Stomach (tissue), 9 donors: Measurements from ENCODE around the gene MYH16. TPM values are rescaled to one million over a fixed set of nuclear protein-coding genes. Genes with fewer than 3 reads are reported as not detected.

Experiments used
- DNase-seq, 2 donors: peaks; one replicate each; pipeline versions ENCODE4 v3.0.0 to v3.0.0-alpha.2; 2013 to 2019
- H3K27ac ChIP-seq, 5 donors: fragments of 200-600 bp in 4 of 5; sonication (generic) in 4 of 5; one replicate each; pipeline ENCODE4 v1.5.1; 2013 to 2019; ENCODE audit warnings: mild to moderate bottlenecking in 1 of 5, moderate library complexity in 1 of 5
- H3K27me3 ChIP-seq, 3 donors: fragments of 200-600 bp; sonication (generic); one replicate each; pipeline ENCODE4 v1.5.1; 2017 to 2019; ENCODE audit warnings: mixed run types in 1 of 3
- H3K36me3 ChIP-seq, 4 donors: fragments of 200-600 bp; sonication (generic); 1 replicate in 3 of 4; 2 replicates in 1 of 4; pipeline ENCODE4 v1.5.1; 2016 to 2019
- H3K4me1 ChIP-seq, 4 donors: fragments of 200-600 bp; sonication (generic); one replicate each; pipeline ENCODE4 v1.5.1; 2016 to 2019
- H3K4me3 ChIP-seq, 4 donors: fragments of 200-600 bp; sonication (generic) in 3 of 4; one replicate each; pipeline ENCODE4 v1.5.1; 2016 to 2019; ENCODE audit warnings: mild to moderate bottlenecking in 1 of 4
- H3K9me3 ChIP-seq, 4 donors: fragments of 200-600 bp; sonication (generic); one replicate each; pipeline ENCODE4 v1.5.1; 2016 to 2019
- EP300 ChIP-seq: sonication (generic); formaldehyde crosslinking; IDR thresholded peaks from one replicate; pipeline ENCODE4 v1.6.1; 2017; ENCODE audit warnings: antibody characterized with exemption
- POLR2A ChIP-seq, 4 donors: fragments of 450-650 bp; IDR thresholded peaks; one replicate each; pipeline ENCODE4 v1.6.1; 2016; ENCODE audit warnings: antibody characterized with exemption in 4 of 4, control low read depth in 2 of 4, mild to moderate bottlenecking in 1 of 4, moderate library complexity in 1 of 4
- POLR2AphosphoS5 ChIP-seq, 3 donors: sonication (generic); formaldehyde crosslinking; IDR thresholded peaks; one replicate each; pipeline ENCODE4 v1.6.1; 2016; ENCODE audit warnings: antibody characterized with exemption in 3 of 3
- WGBS, 5 donors: extraction: QIAGEN DNeasy Blood & Tissue Kit in 3 of 5; methylation state at CpG; one replicate each; pipeline versions ENCODE4 v1.1.5 to v1.1.7; 2013 to 2018; 5-methylcytosine and 5-hydroxymethylcytosine counted together
- intact Hi-C: fragments of 100-400 bp; cut with DNase I; formaldehyde crosslinking; loops from one replicate; pipeline ENCODE4 v1.15.1; 2023; ENCODE audit warnings: low total_unique reads
- polyA plus RNA-seq, 3 donors: library from polyadenylated mRNA; stranded (reverse); fragments of 200-250 nt; gene quantifications; one replicate each; pipeline ENCODE4 v1.2.3, GENCODE V29; 2013
- total RNA-seq, 5 donors: library from RNA; depleted of rRNA; stranded (reverse); fragments of >200 nt; gene quantifications; one replicate each; pipeline versions ENCODE4 v1.1.0 to v1.2.3, GENCODE V29; 2014 to 2016
- TF ChIP-seq, protein P1 (sequence below), 7 experiments: fragments of 450-650 bp in 4 of 7; fragments of 200-600 bp in 3 of 7; sonication (generic) in 3 of 7; IDR thresholded peaks; one replicate each; pipeline ENCODE4 v1.5.1; 2016 to 2019; ENCODE audit warnings: antibody characterized with exemption in 7 of 7, control low read depth in 2 of 7, mild to moderate bottlenecking in 1 of 7
- donor health status: healthy with polysubstance abuse.
- donor health status: Bipolar disorder and iron deficiency.
- donor health status: healthy.

MYH16 gene
- total and polyA plus RNA-seq, 8 donors, result 0.05 to 0.37 TPM; not detected in 6

DNA sequence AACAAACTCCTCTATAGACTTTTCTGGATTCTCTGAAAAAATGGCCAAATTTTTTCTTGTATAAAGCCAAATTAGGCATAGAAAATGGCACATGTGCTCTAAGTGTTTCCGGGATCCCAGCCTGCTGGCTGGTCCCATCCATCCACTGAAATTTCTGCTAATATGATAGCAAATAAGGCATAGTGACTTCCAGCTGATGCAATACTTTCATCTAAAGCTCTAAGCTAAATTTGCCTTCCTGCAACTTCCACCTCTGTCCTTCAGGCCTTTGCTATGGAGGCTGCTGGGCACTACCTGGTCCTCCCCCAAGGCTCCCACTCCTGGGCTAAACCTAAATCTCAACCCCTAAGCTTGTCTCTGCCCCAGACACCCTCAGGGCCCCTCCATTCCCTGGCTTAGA, 20.5 kb downstream of the MYH16 start:
- DNase-seq, result no peak
- no peak overlapping the region for H3K4me3 ChIP-seq
- TF ChIP-seq POLR2AphosphoS5 (IDR thresholded peaks at IDR 0.05) (no peak), EP300 (no peak), POLR2A (IDR thresholded peaks at IDR 0.05) (no peak)
- TF ChIP-seq, protein P1, sequence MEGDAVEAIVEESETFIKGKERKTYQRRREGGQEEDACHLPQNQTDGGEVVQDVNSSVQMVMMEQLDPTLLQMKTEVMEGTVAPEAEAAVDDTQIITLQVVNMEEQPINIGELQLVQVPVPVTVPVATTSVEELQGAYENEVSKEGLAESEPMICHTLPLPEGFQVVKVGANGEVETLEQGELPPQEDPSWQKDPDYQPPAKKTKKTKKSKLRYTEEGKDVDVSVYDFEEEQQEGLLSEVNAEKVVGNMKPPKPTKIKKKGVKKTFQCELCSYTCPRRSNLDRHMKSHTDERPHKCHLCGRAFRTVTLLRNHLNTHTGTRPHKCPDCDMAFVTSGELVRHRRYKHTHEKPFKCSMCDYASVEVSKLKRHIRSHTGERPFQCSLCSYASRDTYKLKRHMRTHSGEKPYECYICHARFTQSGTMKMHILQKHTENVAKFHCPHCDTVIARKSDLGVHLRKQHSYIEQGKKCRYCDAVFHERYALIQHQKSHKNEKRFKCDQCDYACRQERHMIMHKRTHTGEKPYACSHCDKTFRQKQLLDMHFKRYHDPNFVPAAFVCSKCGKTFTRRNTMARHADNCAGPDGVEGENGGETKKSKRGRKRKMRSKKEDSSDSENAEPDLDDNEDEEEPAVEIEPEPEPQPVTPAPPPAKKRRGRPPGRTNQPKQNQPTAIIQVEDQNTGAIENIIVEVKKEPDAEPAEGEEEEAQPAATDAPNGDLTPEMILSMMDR (IDR thresholded peaks at IDR 0.05), result no peak
- intact Hi-C loops, result no loop called here
- no peak overlapping the region for H3K27ac ChIP-seq
- H3K4me1 ChIP-seq, result peaks cover 0 to 6% (median 0%) of the 10 kb centered on the region in 4 donors
- no peaks in the 10 kb centered on the region for H3K9me3 ChIP-seq
- WGBS, 5 donors, result 90 to 100% (median 96%) methylated on average over 1 of the region's 1 CpG
- H3K36me3 ChIP-seq, result no peaks in the 10 kb centered on the region
- no peaks in the 10 kb centered on the region for H3K27me3 ChIP-seq

DNA sequence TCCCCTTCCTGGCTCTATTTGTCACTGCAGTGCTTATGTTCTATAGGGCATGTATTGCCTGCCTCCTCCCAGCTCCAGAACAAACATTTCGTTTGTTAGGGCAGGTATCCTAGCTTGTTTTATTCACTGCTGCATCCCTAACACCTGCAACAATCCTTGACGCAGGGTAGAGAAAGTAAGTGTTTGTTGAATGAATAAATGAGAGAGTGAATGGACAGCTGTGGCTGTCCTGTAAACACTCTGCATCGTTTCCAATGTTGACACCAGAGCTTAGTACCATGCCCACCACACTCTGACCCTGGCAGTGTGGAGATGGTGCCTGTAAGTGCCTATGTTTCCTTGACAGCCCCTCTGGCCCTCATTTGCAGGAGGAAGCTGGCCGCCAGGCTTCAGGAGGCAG, 21.0 kb downstream of the MYH16 start:
- H3K36me3 ChIP-seq, result no peaks in the 10 kb centered on the region
- no peaks in the 10 kb centered on the region for H3K9me3 ChIP-seq
- WGBS, 5 donors, result 70 to 83% (median 75%) methylated on average over 4 of the region's 4 CpGs
- H3K4me1 ChIP-seq, result peaks cover 0 to 6% (median 0%) of the 10 kb centered on the region in 4 donors
- H3K27ac ChIP-seq, result no peak overlapping the region
- no peak for TF ChIP-seq POLR2AphosphoS5 (IDR thresholded peaks at IDR 0.05)
- DNase-seq, result no peak
- H3K27me3 ChIP-seq, result no peaks in the 10 kb centered on the region
- H3K4me3 ChIP-seq, result no peak overlapping the region
- intact Hi-C loops, result no loop called here

DNA sequence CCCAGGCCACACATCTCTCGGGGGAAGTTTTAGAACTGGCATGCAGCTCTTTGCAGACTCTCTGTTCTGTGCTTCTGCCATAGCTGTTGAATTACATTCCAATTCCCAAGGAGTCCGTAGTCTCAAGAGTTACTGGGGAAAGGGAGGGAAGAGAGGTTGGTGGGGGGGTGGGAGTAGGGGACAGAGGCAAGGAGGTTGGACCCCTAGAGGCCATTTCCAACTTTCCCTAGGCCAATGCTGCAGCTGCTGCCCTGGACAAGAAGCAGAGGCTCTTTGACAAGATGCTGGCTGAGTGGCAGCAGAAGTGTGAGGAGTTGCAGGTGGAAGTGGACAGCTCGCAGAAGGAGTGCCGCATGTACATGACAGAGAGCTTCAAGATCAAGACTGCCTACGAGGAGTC, 23.8 kb downstream of the MYH16 start:
- intact Hi-C loops, result no loop called here
- no peak overlapping the region for H3K4me3 ChIP-seq
- H3K9me3 ChIP-seq, result no peaks in the 10 kb centered on the region
- DNase-seq, result no peak
- no peaks in the 10 kb centered on the region for H3K36me3 ChIP-seq
- H3K27me3 ChIP-seq, result no peaks in the 10 kb centered on the region
- TF ChIP-seq POLR2A (IDR thresholded peaks at IDR 0.05), result no peak
- no peak for TF ChIP-seq EP300
- no peak for TF ChIP-seq POLR2AphosphoS5 (IDR thresholded peaks at IDR 0.05)
- TF ChIP-seq, protein P1 (IDR thresholded peaks at IDR 0.05), result no peak
- H3K27ac ChIP-seq, result no peak overlapping the region
- H3K4me1 ChIP-seq, result no peaks in the 10 kb centered on the region
- WGBS, 5 donors, result 84 to 93% (median 87%) methylated on average over 5 of the region's 5 CpGs

DNA sequence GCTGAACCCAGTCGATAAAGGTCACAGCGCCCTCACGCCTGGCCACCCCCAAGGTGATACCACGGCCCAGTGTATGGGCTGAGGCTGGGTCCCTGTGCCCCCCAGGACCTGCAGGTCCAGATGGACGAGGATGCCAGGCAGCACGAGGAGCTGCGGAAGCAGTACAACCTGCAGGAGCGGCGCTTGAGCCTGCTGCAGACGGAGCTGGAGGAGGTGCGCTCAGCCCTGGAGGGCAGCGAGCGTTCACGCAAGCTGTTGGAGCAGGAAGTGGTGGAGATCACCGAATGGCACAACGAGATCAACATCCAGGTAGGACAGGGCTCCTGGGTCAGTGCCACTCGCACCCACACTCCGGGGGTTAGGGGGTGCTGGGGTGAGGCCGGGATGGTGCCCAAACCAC, 28.9 kb downstream of the MYH16 start:
- no peak for DNase-seq
- Histone ChIP-seq H3K27me3 (no peaks in the 10 kb centered on the region), H3K9me3 (no peaks in the 10 kb centered on the region), H3K4me3 (no peak overlapping the region), H3K27ac (no peak overlapping the region), H3K4me1 (no peaks in the 10 kb centered on the region), H3K36me3 (no peaks in the 10 kb centered on the region)
- TF ChIP-seq POLR2A (IDR thresholded peaks at IDR 0.05) (no peak), EP300 (no peak), POLR2AphosphoS5 (IDR thresholded peaks at IDR 0.05) (no peak)
- TF ChIP-seq, protein P1 (IDR thresholded peaks at IDR 0.05), result no peak
- WGBS, 5 donors, result 83 to 89% (median 86%) methylated on average over 18 to 19 of the region's 19 CpGs
- intact Hi-C loops, result no loop called here

DNA sequence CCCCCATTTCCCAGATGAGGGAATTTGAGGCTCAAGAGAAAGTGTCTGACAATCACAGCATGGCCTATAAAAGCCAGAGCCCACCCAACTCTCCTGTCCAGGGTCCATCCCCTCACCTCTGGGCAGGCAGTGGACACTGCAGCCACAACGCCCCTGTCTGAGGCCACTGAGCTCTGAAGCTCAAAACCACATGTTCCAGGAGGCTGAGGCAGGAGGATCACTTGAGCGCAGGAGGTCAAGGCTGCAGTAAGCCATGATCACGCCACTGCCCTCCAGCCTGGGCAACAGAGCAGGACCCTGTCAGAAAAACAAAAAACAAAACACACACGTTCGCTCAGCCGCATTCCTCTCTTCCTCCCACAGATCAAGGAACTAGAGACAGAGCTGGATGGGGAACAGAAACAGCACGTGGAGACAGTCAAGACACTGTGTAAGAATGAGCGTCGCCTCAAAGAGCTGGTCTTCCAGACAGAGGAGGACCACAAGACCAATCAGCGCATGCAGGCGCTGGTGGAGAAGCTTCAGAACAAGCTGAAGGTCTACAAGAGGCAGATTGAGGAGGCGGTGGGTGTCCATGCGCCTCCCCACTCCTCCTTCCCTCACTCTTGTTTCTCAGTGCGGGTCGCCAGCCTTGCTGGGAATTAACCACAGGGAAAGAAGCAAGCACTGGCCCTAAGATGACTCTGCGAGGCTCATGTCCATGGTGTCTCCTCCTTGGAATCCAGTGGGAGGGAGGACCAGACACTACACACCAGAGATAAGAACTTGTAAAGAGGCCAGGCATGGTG, 33.0 kb downstream of the MYH16 start:
- Histone ChIP-seq H3K27ac (no peak overlapping the region), H3K4me3 (no peak overlapping the region), H3K4me1 (peaks cover 0 to 9% (median 0%) of the 10 kb centered on the region in 4 donors), H3K36me3 (no peaks in the 10 kb centered on the region), H3K27me3 (no peaks in the 10 kb centered on the region), H3K9me3 (peaks cover 0 to 7% (median 1%) of the 10 kb centered on the region in 4 donors)
- TF ChIP-seq, protein P1 (IDR thresholded peaks at IDR 0.05), result no peak
- no peak for TF ChIP-seq POLR2AphosphoS5 (IDR thresholded peaks at IDR 0.05)
- TF ChIP-seq EP300, result no peak
- TF ChIP-seq POLR2A (IDR thresholded peaks at IDR 0.05), result no peak
- DNase-seq, result no peak
- WGBS, 5 donors, result 85 to 91% (median 89%) methylated on average over 13 to 16 of the region's 16 CpGs
- intact Hi-C loops, result no loop called here
